Measurements from ENCODE around the gene SOCS6.

DNA sequence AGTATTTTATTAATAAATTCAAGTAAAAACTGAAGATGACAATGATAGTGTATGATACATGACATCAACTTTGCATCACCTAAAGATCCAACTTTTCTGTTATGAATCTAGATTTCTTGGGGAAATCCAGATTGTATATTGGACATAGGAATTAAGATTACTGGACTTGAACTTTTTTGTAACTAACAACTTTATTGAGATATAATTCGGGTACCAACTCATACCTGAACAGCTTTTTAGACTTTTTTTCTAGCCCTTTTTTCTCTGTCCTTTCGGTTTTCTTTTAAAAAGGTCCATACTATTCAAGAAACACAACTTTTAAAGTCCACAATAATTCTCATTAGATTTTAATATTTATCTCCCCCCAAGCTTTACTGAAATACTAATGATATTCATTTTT is 1.1 kb upstream of the SOCS6 start:
- TF ChIP-seq, protein P1, sequence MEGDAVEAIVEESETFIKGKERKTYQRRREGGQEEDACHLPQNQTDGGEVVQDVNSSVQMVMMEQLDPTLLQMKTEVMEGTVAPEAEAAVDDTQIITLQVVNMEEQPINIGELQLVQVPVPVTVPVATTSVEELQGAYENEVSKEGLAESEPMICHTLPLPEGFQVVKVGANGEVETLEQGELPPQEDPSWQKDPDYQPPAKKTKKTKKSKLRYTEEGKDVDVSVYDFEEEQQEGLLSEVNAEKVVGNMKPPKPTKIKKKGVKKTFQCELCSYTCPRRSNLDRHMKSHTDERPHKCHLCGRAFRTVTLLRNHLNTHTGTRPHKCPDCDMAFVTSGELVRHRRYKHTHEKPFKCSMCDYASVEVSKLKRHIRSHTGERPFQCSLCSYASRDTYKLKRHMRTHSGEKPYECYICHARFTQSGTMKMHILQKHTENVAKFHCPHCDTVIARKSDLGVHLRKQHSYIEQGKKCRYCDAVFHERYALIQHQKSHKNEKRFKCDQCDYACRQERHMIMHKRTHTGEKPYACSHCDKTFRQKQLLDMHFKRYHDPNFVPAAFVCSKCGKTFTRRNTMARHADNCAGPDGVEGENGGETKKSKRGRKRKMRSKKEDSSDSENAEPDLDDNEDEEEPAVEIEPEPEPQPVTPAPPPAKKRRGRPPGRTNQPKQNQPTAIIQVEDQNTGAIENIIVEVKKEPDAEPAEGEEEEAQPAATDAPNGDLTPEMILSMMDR (IDR thresholded peaks at IDR 0.05 in 8 of 11, conservative IDR thresholded peaks at IDR 0.05 in 3 of 11) = no peak
- no peak for TF ChIP-seq POLR2AphosphoS5 (IDR thresholded peaks at IDR 0.05)
